HCT116 (cell line): Measurements from ENCODE around the gene HEMK1. TPM values are rescaled to one million over a fixed set of nuclear protein-coding genes. Genes with fewer than 3 reads are reported as not detected.

ENCODE experiments used
- ATAC-seq: fragments of 200-7000 bp; cut with Tn5 transposase; 2 replicates; pipeline ENCODE4 v1.9.1; 2020; ENCODE audit warnings: mild to moderate bottlenecking, moderate library complexity
- BruUV-seq: library from RNA; stranded (reverse); fragments of 400-500 nt; replicated peaks from 2 replicates; lab custom pipeline; 2021; lab: Mats Ljungman, UMichigan
- CTCF ChIA-PET: fragments of 300-600 bp; sonication (Branson Sonifier 250); formaldehyde crosslinking; loops from one replicate; lab custom pipeline; 2021; ENCODE audit warnings: antibody characterized with exemption; lab: Charles Lee
- POLR2A ChIA-PET: fragments of 300-600, 350-600 bp; sonication (Branson Sonifier 250); formaldehyde crosslinking; loops from one replicate; lab custom pipeline; 2021; ENCODE audit warnings: antibody characterized with exemption; lab: Charles Lee
- RAD21 ChIA-PET, 2 experiments: fragments of 300-600 bp; sonication (Branson Sonifier 250); formaldehyde crosslinking; loops; one replicate each; lab custom pipeline; 2023; ENCODE audit warnings: low total read pairs in 2 of 2; ENCODE audit not compliant: uncharacterized antibody in 2 of 2, unreplicated experiment in 2 of 2, low non-redundant PET in 1 of 2; lab: Charles Lee
- DNase-seq: peaks from one replicate; pipeline ENCODE4 v3.0.0-alpha.2; 2010; ENCODE audit warnings: low read depth, low spot score
- H2AFZ ChIP-seq: fragments of 200-600 bp; shearing (Covaris generic), sonication (generic); 2 replicates; pipeline ENCODE4 v1.6.1; 2017; ENCODE audit warnings: low read depth, mixed run types, mixed read lengths, antibody characterized with exemption, low read length; ENCODE audit not compliant: poor library complexity, severe bottlenecking
- H3K27ac ChIP-seq: 2 replicates; pipeline ENCODE4 v1.5.1; 2012; ENCODE audit warnings: low read depth, low read length
- H3K27me3 ChIP-seq: fragments of 200-600 bp; sonication (generic); 2 replicates; pipeline ENCODE4 v1.6.1; 2016; ENCODE audit warnings: mixed run types, low read length, mixed read lengths; ENCODE audit not compliant: insufficient read depth
- H3K36me3 ChIP-seq, 2 experiments: fragments of 200-500 bp in 1 of 2; fragments of 200-600 bp in 1 of 2; sonication (Bioruptor generic) in 1 of 2; sonication (generic) in 1 of 2; 2 replicates each; pipeline versions ENCODE4 v1.5.1 to v1.6.1; 2014 to 2016; ENCODE audit warnings: low read length in 2 of 2, inconsistent platforms in 1 of 2, mixed read lengths in 1 of 2, mixed run types in 1 of 2; ENCODE audit not compliant: insufficient read depth in 2 of 2, control insufficient read depth in 1 of 2
- H3K4me1 ChIP-seq, 2 experiments: fragments of 200-600 bp in 1 of 2; sonication (generic) in 1 of 2; 2 replicates each; pipeline versions ENCODE4 v1.5.1 to v1.6.1; 2012 to 2017; ENCODE audit warnings: low read length in 2 of 2, inconsistent platforms in 1 of 2, mild to moderate bottlenecking in 1 of 2, mixed read lengths in 1 of 2, mixed run types in 1 of 2, moderate library complexity in 1 of 2; ENCODE audit not compliant: insufficient read depth in 2 of 2, control insufficient read depth in 1 of 2
- H3K4me2 ChIP-seq: fragments of 200-600 bp; sonication (generic); 2 replicates; pipeline ENCODE4 v1.6.1; 2017; ENCODE audit warnings: mixed run types, low read length, mixed read lengths
- H3K4me3 ChIP-seq, 2 experiments: fragments of 200-600 bp in 1 of 2; sonication (generic) in 1 of 2; replicated peaks in 1 of 2; 2 replicates each; pipeline ENCODE4 v1.5.1; 2011 to 2016; ENCODE audit warnings: low read length in 2 of 2, control low read depth in 1 of 2, low read depth in 1 of 2, mild to moderate bottlenecking in 1 of 2, mixed read lengths in 1 of 2, mixed run types in 1 of 2
- H3K79me2 ChIP-seq: fragments of 200-600 bp; sonication (generic); 2 replicates; pipeline ENCODE4 v1.6.1; 2017; ENCODE audit warnings: mild to moderate bottlenecking, mixed run types, low read length, moderate library complexity, mixed read lengths; ENCODE audit not compliant: insufficient read depth
- H3K9ac ChIP-seq: fragments of 200-600 bp; sonication (generic); 2 replicates; pipeline ENCODE4 v1.6.1; 2016; ENCODE audit warnings: low read length, mixed read lengths
- H3K9me2 ChIP-seq: fragments of 200-600 bp; sonication (generic), shearing (Covaris generic); 2 replicates; pipeline ENCODE4 v1.6.1; 2017; ENCODE audit warnings: mixed run types, mild to moderate bottlenecking, moderate library complexity; ENCODE audit not compliant: insufficient read depth
- H3K9me3 ChIP-seq, 2 experiments: fragments of 200-500 bp in 1 of 2; fragments of 200-600 bp in 1 of 2; sonication (Bioruptor generic) in 1 of 2; sonication (generic) in 1 of 2; 2 replicates each; pipeline ENCODE4 v1.6.1; 2014 to 2017; ENCODE audit warnings: low read length in 2 of 2, mixed read lengths in 2 of 2, inconsistent platforms in 1 of 2, low read depth in 1 of 2, mild to moderate bottlenecking in 1 of 2, mixed run types in 1 of 2, moderate library complexity in 1 of 2; ENCODE audit not compliant: control insufficient read depth in 1 of 2, insufficient read depth in 1 of 2
- H4K20me1 ChIP-seq: fragments of 200-600 bp; sonication (generic), shearing (Covaris generic); 2 replicates; pipeline ENCODE4 v1.6.1; 2017; ENCODE audit warnings: mixed run types, mild to moderate bottlenecking, moderate library complexity; ENCODE audit not compliant: insufficient read depth
- CBX3 ChIP-seq: IDR thresholded peaks from 2 replicates; pipeline ENCODE4 v1.6.1; 2012; ENCODE audit warnings: low read depth
- CEBPB ChIP-seq: IDR thresholded peaks from 2 replicates; pipeline ENCODE4 v1.6.1; 2012; ENCODE audit warnings: low read depth
- ELF1 ChIP-seq: IDR thresholded peaks from 2 replicates; pipeline ENCODE4 v1.6.1; 2012; ENCODE audit warnings: low read depth, borderline replicate concordance
- EZH2 ChIP-seq: fragments of 200-600 bp; sonication (generic); IDR thresholded peaks from 2 replicates; pipeline ENCODE4 v1.6.1; 2017; ENCODE audit warnings: antibody characterized with exemption, mixed run types
- JUND ChIP-seq: IDR thresholded peaks from 2 replicates; pipeline ENCODE4 v1.6.1; 2012
- POLR2AphosphoS5 ChIP-seq: IDR thresholded peaks from 2 replicates; pipeline ENCODE4 v1.6.1; 2011; ENCODE audit warnings: mild to moderate bottlenecking, low read depth, low read length, moderate library complexity
- RAD21 ChIP-seq: IDR thresholded peaks from 2 replicates; pipeline ENCODE4 v1.6.1; 2012; ENCODE audit warnings: low read depth, mild to moderate bottlenecking
- SIN3A ChIP-seq: IDR thresholded peaks from 2 replicates; pipeline ENCODE4 v1.6.1; 2012; ENCODE audit warnings: low read depth
- SP1 ChIP-seq: IDR thresholded peaks from 2 replicates; pipeline ENCODE4 v1.6.1; 2012; ENCODE audit warnings: low read depth
- SRF ChIP-seq: IDR thresholded peaks from 2 replicates; pipeline ENCODE4 v1.6.1; 2012; ENCODE audit warnings: low read depth
- TCF7L2 ChIP-seq: IDR thresholded peaks from 2 replicates; pipeline ENCODE4 v1.7.0; 2011; ENCODE audit warnings: borderline replicate concordance, inconsistent platforms; ENCODE audit not compliant: insufficient read depth, insufficient read length; ENCODE audit errors: extremely low read depth
- YY1 ChIP-seq: IDR thresholded peaks from 2 replicates; pipeline ENCODE4 v1.6.1; 2011; ENCODE audit warnings: low read length, low read depth, moderate library complexity, mild to moderate bottlenecking; ENCODE audit not compliant: insufficient replicate concordance; ENCODE audit errors: extremely low read depth
- ZFX ChIP-seq: fragments of 450-650 bp; IDR thresholded peaks from 2 replicates; pipeline ENCODE4 v1.6.1; 2017
- ZNF274 ChIP-seq: fragments of 200-500 bp; sonication (Bioruptor generic); IDR thresholded peaks from 2 replicates; pipeline ENCODE4 v1.6.1; 2014; ENCODE audit warnings: mild to moderate bottlenecking, low read depth, low read length, inconsistent platforms
- intact Hi-C: fragments of 100-400 bp; cut with micrococcal nuclease; formaldehyde crosslinking; loops from 2 replicates; pipeline ENCODE4 v1.10.0; 2022
- total RNA-seq: library from RNA; stranded (reverse); gene quantifications from one replicate; pipeline ENCODE4 v1.2.1, GENCODE V29; 2021; ENCODE audit not compliant: unreplicated experiment
- TF ChIP-seq, protein P1 (sequence below): IDR thresholded peaks from 2 replicates; pipeline ENCODE4 v1.6.1; 2012
- TF ChIP-seq, protein P2 (sequence below): IDR thresholded peaks from 2 replicates; pipeline ENCODE4 v1.6.1; 2012
- TF ChIP-seq, protein P3 (sequence below): IDR thresholded peaks from 2 replicates; pipeline ENCODE4 v1.6.1; 2012; ENCODE audit warnings: low read depth

The HEMK1 gene
- total RNA-seq, 1 experiment from 2014 or later = 20.5 TPM

DNA sequence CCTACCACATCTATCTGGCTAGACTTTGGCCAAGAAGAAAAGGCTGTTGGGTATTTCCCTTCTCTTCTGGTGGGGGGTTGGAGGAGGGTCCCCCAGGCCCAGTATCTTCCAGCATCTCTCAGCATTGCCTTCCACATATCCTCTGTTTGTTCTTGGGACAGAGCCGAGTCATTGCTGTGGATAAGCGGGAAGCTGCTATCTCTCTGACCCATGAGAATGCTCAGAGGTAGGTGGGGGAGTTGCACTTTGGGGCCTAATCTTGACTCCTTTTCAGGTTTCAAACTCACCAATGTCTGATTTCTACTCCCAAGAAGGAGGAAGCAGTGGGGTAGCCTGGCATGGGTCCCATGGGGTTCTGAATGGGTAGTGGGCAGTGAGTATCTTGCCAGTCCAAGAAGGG lies 8.0 kb downstream of the HEMK1 start:
- no peak for TF ChIP-seq SIN3A
- no peak for TF ChIP-seq TCF7L2
- TF ChIP-seq POLR2AphosphoS5 = no peak
- TF ChIP-seq, protein P1, sequence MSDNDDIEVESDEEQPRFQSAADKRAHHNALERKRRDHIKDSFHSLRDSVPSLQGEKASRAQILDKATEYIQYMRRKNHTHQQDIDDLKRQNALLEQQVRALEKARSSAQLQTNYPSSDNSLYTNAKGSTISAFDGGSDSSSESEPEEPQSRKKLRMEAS = no peak
- TF ChIP-seq CBX3 = no peak
- TF ChIP-seq CEBPB = no peak
- TF ChIP-seq YY1 = no peak
- TF ChIP-seq SRF = no peak
- no peak for TF ChIP-seq ELF1
- TF ChIP-seq, protein P2, sequence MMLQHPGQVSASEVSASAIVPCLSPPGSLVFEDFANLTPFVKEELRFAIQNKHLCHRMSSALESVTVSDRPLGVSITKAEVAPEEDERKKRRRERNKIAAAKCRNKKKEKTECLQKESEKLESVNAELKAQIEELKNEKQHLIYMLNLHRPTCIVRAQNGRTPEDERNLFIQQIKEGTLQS = no peak
- TF ChIP-seq RAD21 = no peak
- TF ChIP-seq SP1 = no peak
- TF ChIP-seq, protein P3, sequence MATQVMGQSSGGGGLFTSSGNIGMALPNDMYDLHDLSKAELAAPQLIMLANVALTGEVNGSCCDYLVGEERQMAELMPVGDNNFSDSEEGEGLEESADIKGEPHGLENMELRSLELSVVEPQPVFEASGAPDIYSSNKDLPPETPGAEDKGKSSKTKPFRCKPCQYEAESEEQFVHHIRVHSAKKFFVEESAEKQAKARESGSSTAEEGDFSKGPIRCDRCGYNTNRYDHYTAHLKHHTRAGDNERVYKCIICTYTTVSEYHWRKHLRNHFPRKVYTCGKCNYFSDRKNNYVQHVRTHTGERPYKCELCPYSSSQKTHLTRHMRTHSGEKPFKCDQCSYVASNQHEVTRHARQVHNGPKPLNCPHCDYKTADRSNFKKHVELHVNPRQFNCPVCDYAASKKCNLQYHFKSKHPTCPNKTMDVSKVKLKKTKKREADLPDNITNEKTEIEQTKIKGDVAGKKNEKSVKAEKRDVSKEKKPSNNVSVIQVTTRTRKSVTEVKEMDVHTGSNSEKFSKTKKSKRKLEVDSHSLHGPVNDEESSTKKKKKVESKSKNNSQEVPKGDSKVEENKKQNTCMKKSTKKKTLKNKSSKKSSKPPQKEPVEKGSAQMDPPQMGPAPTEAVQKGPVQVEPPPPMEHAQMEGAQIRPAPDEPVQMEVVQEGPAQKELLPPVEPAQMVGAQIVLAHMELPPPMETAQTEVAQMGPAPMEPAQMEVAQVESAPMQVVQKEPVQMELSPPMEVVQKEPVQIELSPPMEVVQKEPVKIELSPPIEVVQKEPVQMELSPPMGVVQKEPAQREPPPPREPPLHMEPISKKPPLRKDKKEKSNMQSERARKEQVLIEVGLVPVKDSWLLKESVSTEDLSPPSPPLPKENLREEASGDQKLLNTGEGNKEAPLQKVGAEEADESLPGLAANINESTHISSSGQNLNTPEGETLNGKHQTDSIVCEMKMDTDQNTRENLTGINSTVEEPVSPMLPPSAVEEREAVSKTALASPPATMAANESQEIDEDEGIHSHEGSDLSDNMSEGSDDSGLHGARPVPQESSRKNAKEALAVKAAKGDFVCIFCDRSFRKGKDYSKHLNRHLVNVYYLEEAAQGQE = no peak
- no peak for TF ChIP-seq ZFX
- TF ChIP-seq EZH2 = no peak
- no peak for TF ChIP-seq ZNF274
- TF ChIP-seq JUND = no peak
- DNase-seq (no peak), ATAC-seq (no peak)
- Histone ChIP-seq H3K9me2 (no peaks in the 10 kb centered on the region), H3K4me3 (no peak overlapping the region), H2AFZ (no peak overlapping the region), H3K79me2 (no peaks in the 10 kb centered on the region), H3K4me2 (no peak overlapping the region), H3K9me3 (no peaks in the 10 kb centered on the region), H3K27ac (no peak overlapping the region), H4K20me1 (no peaks in the 10 kb centered on the region), H3K27me3 (no peaks in the 10 kb centered on the region), H3K36me3 (peaks cover 0 to 3% of the 10 kb centered on the region in 2 experiments; a peak in 1 of 4 replicates), H3K9ac (no peak overlapping the region), H3K4me1 (no peaks in the 10 kb centered on the region)
- ChIA-PET POLR2A (no interaction called here), CTCF (no interaction called here), RAD21 (no interaction called here)
- intact Hi-C loops = no loop called here
- no TSS peak for BruUV-seq
